Measurements from ENCODE around the gene SOX2.
"Not testable (repeated sequence)": the region's sequence is repeated elsewhere in the genome, so short reads cannot be mapped to it uniquely, and the experiment has no call there.

The SOX2 gene

DNA sequence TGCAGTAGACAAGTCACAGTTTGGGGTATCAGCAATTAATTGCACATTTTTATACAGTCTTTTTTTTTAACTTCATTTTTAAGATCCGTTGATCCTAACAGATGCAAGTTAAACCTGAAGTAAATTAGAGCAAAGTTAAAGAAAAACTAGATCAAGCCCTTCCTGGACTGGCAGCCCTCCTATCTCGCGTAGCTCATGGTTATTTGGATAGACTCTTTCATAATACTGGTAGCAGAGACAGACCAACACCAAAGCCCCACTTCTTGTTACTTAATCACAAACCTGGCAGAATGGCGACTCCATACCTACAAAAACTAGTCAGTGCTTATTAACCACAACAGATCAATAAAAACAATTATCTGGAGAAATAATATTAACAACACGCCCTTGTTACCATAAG, 26.8 kb downstream of the SOX2 start:
- intact Hi-C loops (cut with micrococcal nuclease): no loop called here
- Mint-ChIP-seq H3K27me3 (peaks cover 13% of the 10 kb centered on the region), H3K36me3 (ENCODE audit: low read depth) (no peaks in the 10 kb centered on the region), H3K4me1 (ENCODE audit: low read depth) (no peaks in the 10 kb centered on the region), H3K9me3 (no peaks in the 10 kb centered on the region), H3K27ac (no peak overlapping the region), H3K4me3 (no peak overlapping the region)

GRCh38 chr3:181739628-181740027, 27.9 kb downstream of the SOX2 start:
- H3K27me3 Mint-ChIP-seq: peaks cover 13% of the 10 kb centered on the region
- intact Hi-C loops (cut with micrococcal nuclease): no loop called here
- H3K9me3 Mint-ChIP-seq: no peaks in the 10 kb centered on the region
- H3K4me1 Mint-ChIP-seq (ENCODE audit: low read depth): no peaks in the 10 kb centered on the region
- H3K36me3 Mint-ChIP-seq (ENCODE audit: low read depth): no peaks in the 10 kb centered on the region
- no peak overlapping the region for H3K27ac Mint-ChIP-seq
- H3K4me3 Mint-ChIP-seq: no peak overlapping the region

- Mint-ChIP-seq H3K9me3 (no peaks in the 10 kb centered on the region), H3K4me3 (no peak overlapping the region), H3K4me1 (ENCODE audit: low read depth) (no peaks in the 10 kb centered on the region), H3K36me3 (ENCODE audit: low read depth) (no peaks in the 10 kb centered on the region), H3K27ac (no peak overlapping the region), H3K27me3 (peaks cover 16% of the 10 kb centered on the region)
- intact Hi-C loops (cut with micrococcal nuclease): no loop called here
These were observed 29.7 kb downstream of the SOX2 start for GRCh38 chr3:181741417-181741816.

GRCh38 chr3:181752202-181752671, 40.5 kb downstream of the SOX2 start:
- no peaks in the 10 kb centered on the region for H3K4me1 Mint-ChIP-seq (ENCODE audit: low read depth)
- no peak overlapping the region for H3K4me3 Mint-ChIP-seq
- H3K36me3 Mint-ChIP-seq (ENCODE audit: low read depth): no peaks in the 10 kb centered on the region
- no peak overlapping the region for H3K27ac Mint-ChIP-seq
- H3K9me3 Mint-ChIP-seq: no peaks in the 10 kb centered on the region
- intact Hi-C loops (cut with micrococcal nuclease): no loop called here
- H3K27me3 Mint-ChIP-seq: peaks cover 6% of the 10 kb centered on the region

DNA sequence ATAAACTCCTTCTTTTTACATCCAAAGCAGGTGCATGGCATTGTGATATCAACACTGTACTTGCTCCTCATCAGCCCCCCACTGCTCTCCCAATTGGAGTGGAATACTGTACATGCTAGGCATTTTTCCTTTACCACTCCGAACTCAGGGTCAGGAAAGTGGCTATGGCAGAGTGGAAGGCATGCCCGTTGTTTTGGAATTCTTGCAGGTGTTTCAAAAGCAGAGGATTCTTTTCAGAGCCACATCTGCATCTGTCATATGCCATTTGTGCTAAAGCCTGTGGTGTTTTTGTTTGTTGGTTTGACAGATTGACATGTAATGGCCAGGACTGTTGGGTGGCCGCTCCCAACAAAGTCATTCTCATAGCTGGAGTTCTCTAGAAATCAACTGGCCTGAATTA, 41.7 kb downstream of the SOX2 start:
- H3K4me1 Mint-ChIP-seq (ENCODE audit: low read depth): no peaks in the 10 kb centered on the region
- no peak overlapping the region for H3K27ac Mint-ChIP-seq
- intact Hi-C loops (cut with micrococcal nuclease): no loop called here
- no peak overlapping the region for H3K4me3 Mint-ChIP-seq
- peaks cover 6% of the 10 kb centered on the region for H3K27me3 Mint-ChIP-seq
- H3K9me3 Mint-ChIP-seq: no peaks in the 10 kb centered on the region
- no peaks in the 10 kb centered on the region for H3K36me3 Mint-ChIP-seq (ENCODE audit: low read depth)

- intact Hi-C loops (cut with micrococcal nuclease): no loop called here
- Mint-ChIP-seq H3K4me3 (no peak overlapping the region), H3K27me3 (peaks cover 6% of the 10 kb centered on the region), H3K9me3 (no peaks in the 10 kb centered on the region), H3K27ac (no peak overlapping the region), H3K36me3 (ENCODE audit: low read depth) (no peaks in the 10 kb centered on the region), H3K4me1 (ENCODE audit: low read depth) (no peaks in the 10 kb centered on the region)
These were observed 44.2 kb downstream of the SOX2 start for GRCh38 chr3:181755959-181756358.

DNA sequence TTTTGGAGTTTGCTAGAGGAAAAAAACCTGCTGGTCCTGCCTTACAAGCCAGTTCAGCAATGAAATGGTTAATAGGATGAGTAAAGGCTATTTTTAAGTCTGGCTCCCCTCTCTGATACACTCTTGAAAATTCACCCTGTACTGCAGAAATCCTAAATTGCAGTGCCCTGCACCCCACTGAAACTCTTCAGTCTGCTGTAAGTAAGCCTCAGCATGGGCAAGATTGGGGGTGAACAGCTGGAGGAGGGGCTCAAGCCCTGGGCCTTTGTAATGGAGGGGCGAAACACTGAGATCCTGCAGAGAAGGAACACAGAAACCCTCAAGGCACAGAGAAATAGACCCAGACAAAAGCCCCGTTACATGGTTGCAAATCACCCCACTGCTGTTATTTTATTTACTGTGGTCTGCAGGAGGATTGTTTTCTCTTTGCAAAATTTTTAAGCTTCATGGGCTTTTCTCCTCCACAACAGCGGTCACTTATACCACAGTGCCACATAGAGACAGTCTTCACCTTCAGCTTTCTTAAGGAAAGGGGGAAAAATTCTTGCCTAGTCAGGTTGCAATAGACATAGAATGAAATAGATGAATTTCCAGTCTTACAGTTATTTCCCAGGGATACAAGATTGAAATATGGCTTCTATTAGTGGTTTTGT, 45.0 kb downstream of the SOX2 start:
- no peak overlapping the region for H3K27ac Mint-ChIP-seq
- no peaks in the 10 kb centered on the region for H3K9me3 Mint-ChIP-seq
- H3K36me3 Mint-ChIP-seq (ENCODE audit: low read depth): no peaks in the 10 kb centered on the region
- no peaks in the 10 kb centered on the region for H3K4me1 Mint-ChIP-seq (ENCODE audit: low read depth)
- intact Hi-C loops (cut with micrococcal nuclease): no loop called here
- no peak overlapping the region for H3K4me3 Mint-ChIP-seq
- H3K27me3 Mint-ChIP-seq: peaks cover 6% of the 10 kb centered on the region

- Mint-ChIP-seq H3K36me3 (ENCODE audit: low read depth) (no peaks in the 10 kb centered on the region), H3K4me1 (ENCODE audit: low read depth) (no peaks in the 10 kb centered on the region), H3K4me3 (no peak overlapping the region), H3K27me3 (peaks cover 6% of the 10 kb centered on the region), H3K27ac (no peak overlapping the region), H3K9me3 (no peaks in the 10 kb centered on the region)
- intact Hi-C loops (cut with micrococcal nuclease): no loop called here
These were observed 46.1 kb downstream of the SOX2 start for GRCh38 chr3:181757694-181758306.

DNA sequence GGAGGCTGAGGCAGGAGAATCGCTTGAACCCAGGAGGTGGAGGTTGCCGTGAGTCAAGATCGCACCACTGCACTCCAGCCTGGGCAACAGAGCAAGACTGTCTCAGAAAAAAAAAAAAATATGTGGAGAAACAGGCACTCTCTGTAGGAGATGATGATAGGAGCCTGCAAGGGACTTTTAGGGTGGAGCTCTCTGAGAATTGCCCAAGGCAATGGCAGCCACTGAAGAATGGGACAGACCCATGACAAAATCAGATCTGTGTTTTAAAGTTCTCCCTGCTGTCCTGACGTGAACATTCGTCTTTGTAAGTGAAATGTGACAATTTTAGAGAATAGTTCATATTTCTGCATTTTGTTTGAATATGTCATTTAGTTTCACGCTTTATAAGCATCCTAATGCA, 50.2 kb downstream of the SOX2 start:
- Mint-ChIP-seq H3K4me1 (ENCODE audit: low read depth) (no peaks in the 10 kb centered on the region), H3K4me3 (no peak overlapping the region), H3K9me3 (no peaks in the 10 kb centered on the region), H3K27ac (no peak overlapping the region), H3K27me3 (no peaks in the 10 kb centered on the region), H3K36me3 (ENCODE audit: low read depth) (no peaks in the 10 kb centered on the region)
- intact Hi-C loops (cut with micrococcal nuclease): no loop called here

DNA sequence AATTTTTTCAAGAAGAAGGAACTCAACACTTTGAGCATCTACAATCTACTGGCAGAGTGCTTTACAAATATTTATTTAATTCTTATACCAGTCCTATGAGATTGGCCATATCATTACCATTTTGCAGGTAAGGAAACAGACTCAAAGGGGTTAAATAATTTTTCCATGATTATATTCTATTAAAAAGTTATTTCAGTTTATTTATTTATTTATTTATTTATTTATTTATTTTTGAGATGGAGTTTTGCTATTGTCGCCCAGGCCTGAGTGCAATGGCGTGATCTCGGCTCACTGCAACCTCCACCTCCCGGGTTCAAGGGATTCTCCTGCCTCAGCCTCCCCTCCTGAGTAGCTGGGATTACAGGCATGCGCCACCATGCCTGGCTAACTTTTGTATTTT, 52.3 kb downstream of the SOX2 start:
- H3K4me1 Mint-ChIP-seq (ENCODE audit: low read depth); H3K27me3 Mint-ChIP-seq; H3K36me3 Mint-ChIP-seq (ENCODE audit: low read depth); H3K27ac Mint-ChIP-seq; H3K4me3 Mint-ChIP-seq; intact Hi-C loops (cut with micrococcal nuclease); H3K9me3 Mint-ChIP-seq: not testable (repeated sequence)

Data from dendritic cell treated with granulocyte-macrophage colony-stimulating factor and Interleukin-4, amounts not matched to agents 40 ng/mL and 50 ng/mL, for 4 days (primary cell).